ENCODE results near the gene UNC119B.

The UNC119B gene

GRCh38 chr12:120718055-120718454 is 7.8 kb downstream of the UNC119B start:
- peaks cover 59 to 98% of the 10 kb centered on the region in 2 experiments for H3K36me3 ChIP-seq (ENCODE audit: control insufficient read depth in 2 of 2, insufficient read depth in 1 of 2, low read length in 2 of 2)
- ChIA-PET POLR2A (no interaction called here), CTCF (interaction anchor here (0.5 kb wide), 1 partner anchor 71 kb away, joined by 4 read pairs; no protein-coding TSS in a partner anchor)
- no peak overlapping the region for H3K27ac ChIP-seq (ENCODE audit: extremely low read depth, low read depth, low read length)
- no peaks in the 10 kb centered on the region for H3K9me3 ChIP-seq (ENCODE audit: control insufficient read depth, insufficient read depth, low read depth, low read length)
- no peak for TF ChIP-seq ZFP3 (tag by site-specific recombination; IDR thresholded peaks at IDR 0.05; ENCODE audit: low read depth)
- TF ChIP-seq HOXD13 (CRISPR knock-in tag; IDR thresholded peaks at IDR 0.05; ENCODE audit: borderline replicate concordance) = no peak
- TF ChIP-seq ZNF140 (tag by site-specific recombination; IDR thresholded peaks at IDR 0.05) = no peak
- TF ChIP-seq ZNF394 (tag by site-specific recombination; IDR thresholded peaks at IDR 0.05; ENCODE audit: borderline replicate concordance) = no peak
- no peak for TF ChIP-seq PRDM6 (tag by site-specific recombination; IDR thresholded peaks at IDR 0.05)
- no peak for TF ChIP-seq ZNF639 (tag by site-specific recombination; IDR thresholded peaks at IDR 0.05)
- no peak for TF ChIP-seq ZBTB7A (tag by site-specific recombination; IDR thresholded peaks at IDR 0.05; ENCODE audit: low read depth)
- TF ChIP-seq ZNF398 (tag by site-specific recombination; IDR thresholded peaks at IDR 0.05) = no peak
- no peak for TF ChIP-seq GLIS1 (tag by site-specific recombination; IDR thresholded peaks at IDR 0.05)
- H3K4me3 ChIP-seq (ENCODE audit: low read depth, low read length) = no peak overlapping the region
- no peaks in the 10 kb centered on the region for H3K4me1 ChIP-seq (ENCODE audit: control insufficient read depth, insufficient read depth, low read length)

GRCh38 chr12:120719072-120719471 is 8.8 kb downstream of the UNC119B start:
- H3K36me3 ChIP-seq (ENCODE audit: control insufficient read depth in 2 of 2, insufficient read depth in 1 of 2, low read length in 2 of 2) = peaks cover 65 to 98% of the 10 kb centered on the region in 2 experiments
- no peak overlapping the region for H3K27ac ChIP-seq (ENCODE audit: extremely low read depth, low read depth, low read length)
- H3K4me1 ChIP-seq (ENCODE audit: control insufficient read depth, insufficient read depth, low read length) = no peaks in the 10 kb centered on the region
- H3K9me3 ChIP-seq (ENCODE audit: control insufficient read depth, insufficient read depth, low read depth, low read length) = no peaks in the 10 kb centered on the region
- ChIA-PET POLR2A (no interaction called here), CTCF (no interaction called here)
- no peak overlapping the region for H3K4me3 ChIP-seq (ENCODE audit: low read depth, low read length)
- TF ChIP-seq ZNF280D (tag by site-specific recombination; IDR thresholded peaks at IDR 0.05) = no peak
- TF ChIP-seq ZBTB21 (tag by site-specific recombination; IDR thresholded peaks at IDR 0.05) = no peak
- no peak for TF ChIP-seq ZBTB7A (tag by site-specific recombination; IDR thresholded peaks at IDR 0.05; ENCODE audit: low read depth)

GRCh38 chr12:120719496-120720233 is 9.4 kb downstream of the UNC119B start:
- H3K27ac ChIP-seq (ENCODE audit: extremely low read depth, low read depth, low read length) = no peak overlapping the region
- H3K36me3 ChIP-seq (ENCODE audit: control insufficient read depth in 2 of 2, insufficient read depth in 1 of 2, low read length in 2 of 2) = peaks cover 64 to 98% of the 10 kb centered on the region in 2 experiments
- POLR2A ChIA-PET = interaction anchor here (0.6 kb wide), 1 partner anchor 227 kb away, joined by 3 read pairs; no protein-coding TSS in a partner anchor

More at GRCh38 chr12:120719496-120720233, 9.4 kb downstream of the UNC119B start:
- no peaks in the 10 kb centered on the region for H3K9me3 ChIP-seq (ENCODE audit: control insufficient read depth, insufficient read depth, low read depth, low read length)
- no peak overlapping the region for H3K4me3 ChIP-seq (ENCODE audit: low read depth, low read length)
- CTCF ChIA-PET = interaction anchor here (0.5 to 1.1 kb wide), 2 partner anchors 70 to 352 kb away, joined by 3 to 5 read pairs; no protein-coding TSS in a partner anchor
- H3K4me1 ChIP-seq (ENCODE audit: control insufficient read depth, insufficient read depth, low read length) = no peaks in the 10 kb centered on the region
- TF ChIP-seq GLIS1 (tag by site-specific recombination; IDR thresholded peaks at IDR 0.05) (peak; percentile 58), ZNF785 (tag by site-specific recombination; IDR thresholded peaks at IDR 0.05) (no peak), ZNF10 (tag by site-specific recombination; IDR thresholded peaks at IDR 0.05) (no peak), ATF2 (tag by site-specific recombination; IDR thresholded peaks at IDR 0.05; ENCODE audit: low read depth) (no peak)

Measured in HEK293 (cell line).